ENCODE measurements around the gene TMEM150A. TPM values are rescaled to one million over a fixed set of nuclear protein-coding genes. Genes with fewer than 3 reads are reported as not detected.
A peak's percentile ranks its signal among the peaks of the same experiment; 100 is the strongest.

The TMEM150A gene
- total and polyA plus RNA-seq, 2 of the 13 experiments (the other 11 are each of a cell fraction or from before 2014, with no cell fraction given) = 30.1 to 70.4 TPM

- TF ChIP-seq PRDM10 (CRISPR knock-in tag; IDR thresholded peaks at IDR 0.05; ENCODE audit: low read depth) (peak; percentile 51; the same call in 1 of the 2 replicates), FOXP4 (CRISPR knock-in tag; IDR thresholded peaks at IDR 0.05) (peak; percentile 81; the same call in 1 of the 2 replicates), IKZF1 (IDR thresholded peaks at IDR 0.05) (no peak), JUNB (CRISPR knock-in tag; IDR thresholded peaks at IDR 0.05; ENCODE audit: borderline replicate concordance) (no peak), FOXK2 (IDR thresholded peaks at IDR 0.05) (no peak), TRAFD1 (CRISPR knock-in tag; IDR thresholded peaks at IDR 0.05; ENCODE audit: borderline replicate concordance) (peak; percentile 71; the same call in 1 of the 2 replicates), ZNF230 (CRISPR knock-in tag; IDR thresholded peaks at IDR 0.05) (no peak), DMAP1 (CRISPR knock-in tag; IDR thresholded peaks at IDR 0.05) (no peak), SIX4 (CRISPR knock-in tag; IDR thresholded peaks at IDR 0.05) (no peak), SIX1 (CRISPR knock-in tag; IDR thresholded peaks at IDR 0.05; ENCODE audit: borderline replicate concordance) (peak; percentile 47; the same call in 1 of the 2 replicates), THAP8 (CRISPR knock-in tag; IDR thresholded peaks at IDR 0.05; ENCODE audit: borderline replicate concordance) (no peak), TEF (CRISPR knock-in tag; IDR thresholded peaks at IDR 0.05) (no peak), ZBTB10 (CRISPR knock-in tag; IDR thresholded peaks at IDR 0.05; ENCODE audit: borderline replicate concordance) (no peak), TBX3 (IDR thresholded peaks at IDR 0.05; ENCODE audit: borderline replicate concordance) (no peak), NCOA2 (CRISPR knock-in tag; IDR thresholded peaks at IDR 0.05) (peak; percentile 43; the same call in 1 of the 2 replicates), ATM (IDR thresholded peaks at IDR 0.05; ENCODE audit: borderline replicate concordance) (no peak), HCFC1 (IDR thresholded peaks at IDR 0.05; ENCODE audit: low read depth, low read length) (no peak), HNF4A (CRISPR knock-in tag; IDR thresholded peaks at IDR 0.05) (peak; percentile 47; the same call in 1 of the 2 replicates)
These were observed 12.3 kb downstream of the TMEM150A start (continued) for GRCh38 chr2:85589982-85590791.
